NAMALWA (cell line): Measurements from ENCODE around the gene CRYBG3.
A peak's percentile ranks its signal among the peaks of the same experiment; 100 is the strongest.

Experiments
- DNase-seq: peaks from one replicate; pipeline ENCODE4 v3.0.0-alpha.2; 2015; ENCODE audit warnings: low spot score

The CRYBG3 gene

GRCh38 chr3:97838393-97838792 lies 16.6 kb downstream of the CRYBG3 start:
- no peak for DNase-seq

- DNase-seq, result no peak
These were observed 18.1 kb downstream of the CRYBG3 start for GRCh38 chr3:97839944-97840343.

GRCh38 chr3:97841304-97841703 lies 19.5 kb downstream of the CRYBG3 start:
- no peak for DNase-seq

GRCh38 chr3:97841956-97842355 lies 20.1 kb downstream of the CRYBG3 start:
- DNase-seq, result no peak

DNA sequence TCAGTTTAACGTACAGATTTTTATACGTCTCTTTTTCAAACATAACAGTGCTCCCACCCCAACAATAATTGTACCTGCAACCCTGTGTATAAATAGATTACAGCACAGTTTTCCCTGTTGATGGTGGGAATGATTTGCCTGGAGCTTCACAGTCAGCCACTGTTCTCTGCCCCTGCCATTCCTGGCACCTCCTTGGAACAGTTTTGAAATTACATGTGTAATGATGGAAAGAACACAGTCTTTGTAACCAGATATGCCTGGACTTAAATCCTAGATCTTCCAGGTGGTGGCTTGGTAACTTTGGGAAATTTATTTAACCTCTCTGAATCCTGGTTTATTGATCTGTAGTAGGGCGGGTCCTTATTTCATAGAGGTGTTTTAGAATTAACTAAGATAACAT lies 27.0 kb downstream of the CRYBG3 start:
- no peak for DNase-seq

- DNase-seq, result no peak
These were observed 35.6 kb downstream of the CRYBG3 start for GRCh38 chr3:97857401-97857800.

- DNase-seq, result no peak
These were observed 38.6 kb downstream of the CRYBG3 start for GRCh38 chr3:97860364-97860763.

- DNase-seq, result no peak
These were observed 40.8 kb downstream of the CRYBG3 start for GRCh38 chr3:97862582-97862981.

DNA sequence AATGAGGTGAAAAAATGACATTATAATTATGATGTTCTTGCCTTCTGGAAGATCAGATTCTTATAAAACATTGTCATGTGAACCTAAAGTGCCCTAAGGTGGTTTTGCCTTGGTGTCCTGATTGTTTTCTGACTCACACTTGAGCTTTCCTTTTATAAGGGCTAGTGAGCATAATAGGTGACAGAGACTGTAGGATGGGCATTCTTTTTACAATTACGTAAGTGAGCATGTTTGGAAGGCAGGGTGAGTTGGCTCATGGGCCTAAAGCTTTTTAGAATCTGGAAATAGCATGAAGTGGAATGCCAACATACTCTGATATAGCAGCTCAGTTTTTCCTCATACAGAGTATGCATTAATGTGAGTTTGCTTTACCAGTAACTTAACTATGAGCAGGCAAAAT lies 41.2 kb downstream of the CRYBG3 start:
- no peak for DNase-seq

- DNase-seq, result no peak
These were observed 42.0 kb downstream of the CRYBG3 start for GRCh38 chr3:97863775-97864174.

DNA sequence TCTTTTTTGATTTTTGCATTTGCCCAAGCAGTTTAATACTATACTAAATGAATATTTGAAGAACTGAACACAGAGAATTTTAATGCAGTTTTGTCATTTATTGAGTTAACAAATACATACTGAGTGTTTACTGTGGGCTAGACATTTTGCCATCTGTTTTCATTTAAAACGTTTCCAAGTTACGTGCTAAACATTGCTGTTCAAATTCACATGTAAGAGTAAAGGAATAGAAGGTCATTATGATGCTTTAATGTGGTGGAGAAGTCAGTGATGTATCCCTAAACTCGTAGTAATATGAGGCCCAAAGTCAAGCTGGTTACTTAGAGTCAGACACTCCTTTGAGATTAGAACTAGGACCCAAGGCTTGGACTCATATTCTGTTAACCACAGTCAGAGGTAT lies 49.4 kb downstream of the CRYBG3 start:
- DNase-seq, result no peak

GRCh38 chr3:97871801-97872524 lies 50.2 kb downstream of the CRYBG3 start:
- DNase-seq, result no peak

GRCh38 chr3:97872525-97873042 lies 50.8 kb downstream of the CRYBG3 start:
- DNase-seq, result no peak

- DNase-seq, result no peak
These were observed 58.5 kb downstream of the CRYBG3 start for GRCh38 chr3:97880267-97880666.

GRCh38 chr3:97882975-97883598 lies 61.3 kb downstream of the CRYBG3 start:
- no peak for DNase-seq

- DNase-seq, result no peak
These were observed 61.9 kb downstream of the CRYBG3 start for GRCh38 chr3:97883736-97884135.

DNA sequence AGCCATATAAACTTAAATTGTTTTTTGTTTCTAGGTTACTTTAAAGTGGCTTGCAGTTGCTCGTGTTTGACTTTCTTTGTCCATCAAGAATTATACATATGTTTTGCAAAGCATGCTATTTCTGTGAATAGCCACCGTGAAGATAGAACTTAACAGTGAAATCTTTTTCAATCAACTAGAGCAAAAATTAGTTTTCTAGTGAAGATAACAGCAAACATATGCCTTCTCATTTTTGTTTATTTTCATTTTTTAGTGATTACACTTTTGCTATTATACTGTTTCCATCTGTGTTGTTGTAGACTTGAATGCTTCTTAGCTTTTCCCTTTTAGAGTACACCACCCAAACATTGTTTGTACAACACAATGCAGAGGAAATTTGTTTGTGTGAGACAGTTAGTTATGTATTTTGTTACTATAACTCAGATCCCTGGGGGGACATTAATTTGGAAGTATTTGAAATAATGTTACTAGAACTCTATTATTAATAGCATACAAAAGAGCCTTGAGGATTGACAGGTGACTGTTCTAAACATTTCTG lies 62.8 kb downstream of the CRYBG3 start:
- DNase-seq, result no peak

DNA sequence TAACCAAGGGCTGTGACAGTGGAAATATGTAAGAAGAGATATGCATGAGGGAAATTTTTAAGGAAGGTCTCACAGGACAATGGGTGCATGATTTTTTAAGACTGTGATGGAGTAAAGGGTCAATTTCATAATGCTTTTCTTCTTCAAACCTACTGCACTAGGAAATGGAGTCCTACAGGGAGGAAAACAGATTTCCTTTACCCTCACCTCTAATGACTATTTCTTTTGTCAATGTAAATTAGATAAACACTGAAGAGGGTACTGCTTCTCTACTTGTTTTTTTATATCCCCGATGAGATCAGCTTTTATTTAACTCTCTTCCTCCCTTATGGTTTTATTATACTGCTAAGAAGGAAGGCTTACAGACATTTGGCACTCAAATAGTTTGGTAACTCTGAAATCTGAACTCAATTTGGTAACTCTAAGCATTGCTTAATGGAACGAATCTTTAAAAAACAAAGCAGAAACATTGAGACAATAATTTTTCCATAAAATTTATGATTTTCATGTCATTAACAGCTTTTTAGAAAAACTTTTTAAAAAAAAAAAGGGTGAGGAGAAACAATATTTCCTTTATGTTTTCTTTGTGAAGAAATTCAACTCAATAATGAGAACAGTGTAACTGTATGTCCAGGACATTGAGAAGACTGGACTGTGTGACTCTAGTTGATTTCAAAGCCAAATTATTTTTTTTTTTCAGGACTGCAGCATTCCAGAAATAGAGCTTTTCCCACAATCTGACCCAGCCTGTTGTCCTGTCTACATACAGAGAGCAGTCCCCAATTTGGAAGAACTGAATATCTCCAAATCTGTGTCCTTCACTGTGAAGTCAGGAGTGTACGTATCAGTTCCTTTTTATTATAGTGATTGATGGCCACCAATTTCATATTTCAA lies 64.4 kb downstream of the CRYBG3 start:
- no peak for DNase-seq

- DNase-seq, result no peak
These were observed 68.0 kb downstream of the CRYBG3 start for GRCh38 chr3:97889814-97890213.

GRCh38 chr3:97892852-97893251 lies 71.0 kb downstream of the CRYBG3 start:
- DNase-seq, result no peak

- peak; percentile 33 for DNase-seq
These were observed 73.4 kb downstream of the CRYBG3 start for GRCh38 chr3:97895216-97895615.

DNA sequence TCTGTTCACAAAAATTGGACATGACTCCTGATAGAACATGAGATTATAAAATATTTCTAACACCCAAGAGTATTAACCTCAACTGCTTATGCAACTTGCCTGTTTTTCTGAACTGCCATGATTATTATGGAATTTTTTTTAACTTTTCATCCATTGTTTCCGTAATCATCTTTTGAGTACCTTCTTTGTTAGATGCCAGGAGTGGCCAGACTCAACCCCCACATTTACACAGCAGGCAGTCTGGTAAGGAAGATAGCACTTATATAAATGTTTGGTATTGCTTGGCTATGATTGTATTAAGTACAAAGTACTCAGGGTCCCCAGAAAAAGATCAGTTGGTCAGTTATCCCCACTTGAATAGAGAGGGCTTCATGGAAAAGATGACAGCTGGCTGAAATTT lies 74.3 kb downstream of the CRYBG3 start:
- no peak for DNase-seq
